DND-41 (cell line): ENCODE results near the gene DLX1.

Experiments used
- EZH2 ChIP-seq: IDR thresholded peaks from 3 replicates; pipeline ENCODE4 v1.6.1; 2012; ENCODE audit warnings: borderline replicate concordance, low read depth, mild to moderate bottlenecking, moderate library complexity, low read length, inconsistent platforms; ENCODE audit not compliant: severe bottlenecking
- TF ChIP-seq, protein P1 (sequence below): IDR thresholded peaks from 2 replicates; pipeline ENCODE4 v1.5.1; 2012; ENCODE audit warnings: borderline replicate concordance, low read length, moderate library complexity, mild to moderate bottlenecking; ENCODE audit not compliant: poor library complexity, severe bottlenecking; ENCODE audit errors: extremely low read depth

DNA sequence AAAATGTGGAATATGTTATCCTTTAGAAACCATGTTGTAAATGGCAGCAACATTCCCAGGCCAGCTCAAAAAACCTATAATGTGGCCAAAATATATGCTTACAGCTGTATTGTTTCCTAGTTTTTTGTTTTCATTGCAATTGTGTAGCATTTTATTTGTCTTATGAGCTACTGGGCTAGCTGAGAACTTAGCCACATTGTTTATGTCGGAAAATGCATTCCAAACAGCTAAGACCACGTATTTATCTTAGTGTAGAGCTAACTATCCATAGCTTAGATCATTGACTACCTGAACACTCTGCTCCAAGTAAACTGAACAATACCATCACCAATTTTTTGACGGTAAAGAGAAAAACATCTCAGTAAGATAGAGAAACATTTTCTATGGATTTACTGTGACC lies 47.2 kb upstream of the DLX1 start:
- no peak for TF ChIP-seq EZH2
- TF ChIP-seq, protein P1, sequence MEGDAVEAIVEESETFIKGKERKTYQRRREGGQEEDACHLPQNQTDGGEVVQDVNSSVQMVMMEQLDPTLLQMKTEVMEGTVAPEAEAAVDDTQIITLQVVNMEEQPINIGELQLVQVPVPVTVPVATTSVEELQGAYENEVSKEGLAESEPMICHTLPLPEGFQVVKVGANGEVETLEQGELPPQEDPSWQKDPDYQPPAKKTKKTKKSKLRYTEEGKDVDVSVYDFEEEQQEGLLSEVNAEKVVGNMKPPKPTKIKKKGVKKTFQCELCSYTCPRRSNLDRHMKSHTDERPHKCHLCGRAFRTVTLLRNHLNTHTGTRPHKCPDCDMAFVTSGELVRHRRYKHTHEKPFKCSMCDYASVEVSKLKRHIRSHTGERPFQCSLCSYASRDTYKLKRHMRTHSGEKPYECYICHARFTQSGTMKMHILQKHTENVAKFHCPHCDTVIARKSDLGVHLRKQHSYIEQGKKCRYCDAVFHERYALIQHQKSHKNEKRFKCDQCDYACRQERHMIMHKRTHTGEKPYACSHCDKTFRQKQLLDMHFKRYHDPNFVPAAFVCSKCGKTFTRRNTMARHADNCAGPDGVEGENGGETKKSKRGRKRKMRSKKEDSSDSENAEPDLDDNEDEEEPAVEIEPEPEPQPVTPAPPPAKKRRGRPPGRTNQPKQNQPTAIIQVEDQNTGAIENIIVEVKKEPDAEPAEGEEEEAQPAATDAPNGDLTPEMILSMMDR = no peak
